Fibroblast of the aortic adventitia (primary cell): ENCODE data around the gene PLEK2. TPM values are rescaled to one million over a fixed set of nuclear protein-coding genes. Genes with fewer than 3 reads are reported as not detected.
"Not testable (repeated sequence)": the region's sequence is repeated elsewhere in the genome, so short reads cannot be mapped to it uniquely, and the experiment has no call there.

Experiments used
- DNase-seq: peaks from one replicate; pipeline ENCODE4 v3.0.0-alpha.2; 2010; ENCODE audit warnings: low read depth
- H3K4me3 ChIP-seq: 2 replicates; pipeline ENCODE4 v1.5.1; 2011; ENCODE audit warnings: low read depth, mild to moderate bottlenecking, control low read depth, low read length, moderate library complexity
- CTCF ChIP-seq: IDR thresholded peaks from 2 replicates; pipeline ENCODE4 v1.5.1; 2011; ENCODE audit warnings: mild to moderate bottlenecking, low read length, control low read depth, inconsistent platforms; ENCODE audit not compliant: insufficient read depth
- small RNA-seq: library from RNA; depleted of rRNA; stranded (forward); fragments of <200 nt; gene quantifications from one replicate; pipeline ENCODE3, GENCODE V24; 2012
- total RNA-seq: library from RNA; depleted of rRNA; stranded (reverse); fragments of >200 nt; gene quantifications from 2 replicates; pipeline ENCODE4 v1.2.3, GENCODE V29; 2012; ENCODE audit warnings: low replicate concordance

Gene PLEK2
- total RNA-seq, 1 donor: 1.8 TPM

GRCh38 chr14:67345583-67345982 lies 66.4 kb downstream of the PLEK2 start:
- DNase-seq: no peak
- H3K4me3 ChIP-seq: no peak overlapping the region
- TF ChIP-seq CTCF: no peak

DNA sequence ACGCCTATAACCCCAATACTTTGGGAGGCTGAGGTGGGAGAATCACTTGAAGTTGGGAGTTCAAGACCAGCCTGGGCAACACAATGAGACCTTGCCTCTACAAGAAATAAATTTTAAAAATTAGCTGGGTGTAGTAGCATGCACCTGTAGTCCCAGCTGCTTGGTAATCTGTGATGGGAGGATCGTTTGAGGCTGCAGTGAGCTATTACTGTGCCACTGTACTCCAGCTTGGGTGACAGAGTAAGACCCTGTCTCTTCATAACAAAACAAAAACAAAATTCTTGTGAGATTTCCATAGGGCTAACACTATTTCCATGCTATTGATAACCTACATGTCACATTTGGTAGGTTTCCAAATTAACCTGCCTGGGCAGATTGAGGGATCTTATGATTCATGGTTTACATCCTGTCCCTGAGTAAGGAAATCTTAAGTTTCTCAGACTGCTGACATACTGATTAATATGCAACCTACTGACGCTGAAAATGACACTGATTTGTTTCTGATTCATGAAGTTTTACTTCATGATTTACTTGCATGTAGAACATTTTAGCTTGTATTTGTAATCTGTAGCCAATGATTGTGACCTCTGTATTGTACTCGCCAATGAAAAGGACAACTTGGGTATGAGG lies 68.2 kb downstream of the PLEK2 start:
- H3K4me3 ChIP-seq: no peak overlapping the region
- DNase-seq: no peak
- no peak for TF ChIP-seq CTCF

- not testable (repeated sequence) for H3K4me3 ChIP-seq, DNase-seq
Measured at GRCh38 chr14:67341231-67341630, 70.7 kb downstream of the PLEK2 start.

Small RNA genes lying within 50 kb of the gene (small RNA-seq; reads per million reads assigned to genes)
- gene MIR5694 (not detected), gene RF00019 (not detected)

Other genes starting within 250 kb of the PLEK2 start
- not detected in 2 replicates for gene GARIN2, start 222.7 kb downstream of the PLEK2 start, total RNA-seq
- 23.6 and 28.4 TPM in 2 replicates for gene PALS1, start 170.7 kb downstream of the PLEK2 start, total RNA-seq
- gene ATP6V1D, start 52.4 kb downstream of the PLEK2 start, total RNA-seq: 118 and 281 TPM in 2 replicates
- gene EIF2S1, start 51.8 kb downstream of the PLEK2 start, total RNA-seq: 139 and 166 TPM in 2 replicates
- gene TMEM229B, start 76.6 kb upstream of the PLEK2 start, total RNA-seq: 0.81 and 1.8 TPM in 2 replicates
- gene PLEKHH1, start 121.1 kb upstream of the PLEK2 start, total RNA-seq: 0.45 TPM in 1 of 2 replicates, not detected in the other
- gene PIGH, start 188.1 kb upstream of the PLEK2 start, total RNA-seq: 8.0 and 16.8 TPM in 2 replicates
- gene ARG2, start 207.8 kb upstream of the PLEK2 start, total RNA-seq: 0.74 and 7.0 TPM in 2 replicates